Activated naive CD8-positive, alpha-beta T cell (primary cell): ENCODE results near the gene ITGB2.
A peak's percentile ranks its signal among the peaks of the same experiment; 100 is the strongest.

Experiments
- H3K27ac Mint-ChIP-seq: one replicate; pipeline ENCODE4 v1.8.0; 2021; ENCODE audit warnings: mixed read lengths
- H3K27me3 Mint-ChIP-seq: one replicate; pipeline ENCODE4 v1.8.0; 2021; ENCODE audit warnings: mixed read lengths
- H3K36me3 Mint-ChIP-seq: one replicate; pipeline ENCODE4 v1.8.0; 2021; ENCODE audit warnings: mixed read lengths
- H3K4me1 Mint-ChIP-seq: one replicate; pipeline ENCODE4 v1.8.0; 2021; ENCODE audit warnings: low read depth, mixed read lengths
- H3K4me3 Mint-ChIP-seq: one replicate; pipeline ENCODE4 v1.8.0; 2021; ENCODE audit warnings: mild to moderate bottlenecking, mixed read lengths
- H3K9me3 Mint-ChIP-seq: one replicate; pipeline ENCODE4 v1.8.0; 2021; ENCODE audit warnings: low read depth, mixed read lengths

The ITGB2 gene

DNA sequence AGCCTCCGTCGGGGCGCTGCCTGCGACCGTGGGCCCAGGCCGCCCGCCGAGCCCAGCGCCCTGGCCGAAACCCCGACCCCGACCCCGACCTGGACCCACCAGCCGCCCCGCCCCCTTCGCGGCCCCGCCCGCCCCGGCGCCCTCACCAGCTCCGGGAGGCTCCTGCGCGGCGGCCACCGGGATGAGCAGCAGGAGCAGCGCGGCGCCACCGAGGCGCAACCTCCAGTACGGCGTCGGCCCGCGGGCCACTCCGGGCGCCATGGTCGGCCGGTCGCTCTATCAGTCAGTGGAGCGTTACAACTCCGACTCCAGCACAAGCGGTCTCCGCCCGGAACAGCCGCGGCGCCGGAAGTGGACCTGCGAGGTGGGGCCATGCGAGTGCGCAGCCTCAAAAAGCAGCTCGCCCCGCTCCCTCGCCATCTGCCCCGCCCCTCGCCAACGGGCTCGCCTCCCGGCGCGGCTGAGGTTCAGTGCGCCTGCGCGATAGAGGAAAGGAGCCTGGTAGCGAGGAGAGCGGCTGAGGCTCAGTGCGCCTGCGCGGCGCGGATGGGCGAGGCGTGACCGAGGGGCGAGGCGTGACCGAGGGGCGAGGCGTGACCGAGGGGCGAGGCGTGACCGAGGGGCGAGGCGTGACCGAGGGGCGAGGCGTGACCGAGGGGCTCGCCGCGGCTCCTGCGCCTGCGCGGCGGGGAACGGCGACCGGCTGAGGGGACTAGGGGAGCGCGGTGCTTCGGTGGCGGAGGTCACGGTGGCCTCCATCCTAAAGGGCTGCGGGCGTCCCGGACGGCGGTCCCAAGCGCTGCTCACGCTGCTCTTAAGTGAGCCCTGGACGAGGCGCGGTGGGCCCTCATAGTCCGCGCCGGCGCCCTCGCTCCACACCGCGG is 47.1 kb downstream of the ITGB2 start, which contains the start of gene PTTG1IP:
Gene PTTG1IP, minus strand, starts transcription at position 335 of the 884 bp plus-strand sequence. Its CDS starts 74 bp downstream, at position 261.
- no peaks in the 10 kb centered on the region for H3K27me3 Mint-ChIP-seq
- peaks cover 55% of the 10 kb centered on the region for H3K4me1 Mint-ChIP-seq
- H3K4me3 Mint-ChIP-seq: peak within 1 kb of the TSS; percentile 93
- H3K27ac Mint-ChIP-seq: peak within 1 kb of the TSS; percentile 89
- peaks cover 3% of the 10 kb centered on the region for H3K36me3 Mint-ChIP-seq
- no peaks in the 10 kb centered on the region for H3K9me3 Mint-ChIP-seq

- Mint-ChIP-seq H3K9me3 (no peaks in the 10 kb centered on the region), H3K4me1 (peaks cover 63% of the 10 kb centered on the region), H3K27ac (peak overlapping the region; percentile 89), H3K36me3 (peaks cover 3% of the 10 kb centered on the region), H3K27me3 (no peaks in the 10 kb centered on the region), H3K4me3 (peak overlapping the region; percentile 93)
Measured at GRCh38 chr21:44872649-44873355, 47.9 kb downstream of the ITGB2 start.

DNA sequence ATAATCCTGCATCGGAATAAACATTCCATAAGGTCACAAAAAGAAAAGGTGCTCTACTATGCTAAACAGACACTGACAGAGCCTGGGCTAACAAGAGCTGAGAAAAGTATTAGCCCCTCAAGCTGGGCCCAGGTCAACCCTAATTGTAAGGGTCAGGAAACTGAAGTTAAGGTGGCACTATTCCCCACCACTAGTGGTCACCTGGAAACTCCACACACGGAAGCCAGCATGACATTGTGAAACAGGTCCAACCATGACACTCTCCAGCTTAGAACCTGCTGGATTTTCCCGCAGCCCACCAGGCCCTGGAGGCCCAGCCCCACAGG is 48.4 kb downstream of the ITGB2 start:
- Mint-ChIP-seq H3K9me3 (no peaks in the 10 kb centered on the region), H3K4me1 (peaks cover 68% of the 10 kb centered on the region), H3K36me3 (peaks cover 3% of the 10 kb centered on the region), H3K27ac (peak overlapping the region; percentile 89), H3K27me3 (no peaks in the 10 kb centered on the region), H3K4me3 (peak overlapping the region; percentile 93)

- Mint-ChIP-seq H3K9me3 (no peaks in the 10 kb centered on the region), H3K4me1 (peaks cover 74% of the 10 kb centered on the region), H3K36me3 (peaks cover 3% of the 10 kb centered on the region), H3K27me3 (no peaks in the 10 kb centered on the region), H3K27ac (peak overlapping the region; percentile 89), H3K4me3 (peak overlapping the region; percentile 93)
Measured at GRCh38 chr21:44871576-44872269, 49.0 kb downstream of the ITGB2 start.

DNA sequence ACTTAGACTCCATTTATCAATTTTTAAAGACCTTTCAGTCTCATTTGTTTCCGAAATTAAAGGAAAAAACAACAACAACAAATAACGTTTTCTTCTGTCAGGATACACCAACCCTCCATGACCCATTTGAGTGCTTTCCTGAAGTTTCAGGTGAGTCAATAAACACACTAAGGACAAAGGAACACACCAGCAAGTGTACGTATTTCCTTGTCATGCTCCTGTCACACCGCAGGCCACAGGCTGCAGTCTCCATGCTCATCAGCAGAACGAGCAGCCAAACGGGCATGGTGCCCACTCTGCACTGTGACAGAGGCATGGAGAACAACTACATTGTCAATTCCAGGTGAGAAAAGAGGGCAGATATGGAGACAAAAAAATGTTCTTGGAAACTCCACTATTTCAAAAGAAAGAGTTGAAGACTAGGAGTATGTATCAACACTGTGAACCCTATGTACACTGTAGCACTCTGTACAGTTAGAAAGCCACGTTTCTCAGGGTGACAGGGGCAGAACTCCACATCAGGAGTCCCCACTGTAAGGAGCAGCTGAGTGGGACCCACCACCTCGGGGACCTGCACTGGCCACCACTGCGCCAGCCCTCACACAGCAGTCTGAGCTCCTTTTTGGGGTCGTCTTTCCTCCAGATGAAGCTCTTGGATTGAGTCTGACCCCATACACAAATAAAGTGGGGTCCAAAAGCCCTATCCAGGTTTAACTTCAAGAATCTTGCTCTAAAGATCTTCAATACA is 49.8 kb downstream of the ITGB2 start:
- Mint-ChIP-seq H3K9me3 (no peaks in the 10 kb centered on the region), H3K4me1 (peaks cover 80% of the 10 kb centered on the region), H3K4me3 (peak overlapping the region; percentile 93), H3K27ac (peak overlapping the region; percentile 89), H3K36me3 (peaks cover 3% of the 10 kb centered on the region), H3K27me3 (no peaks in the 10 kb centered on the region)

DNA sequence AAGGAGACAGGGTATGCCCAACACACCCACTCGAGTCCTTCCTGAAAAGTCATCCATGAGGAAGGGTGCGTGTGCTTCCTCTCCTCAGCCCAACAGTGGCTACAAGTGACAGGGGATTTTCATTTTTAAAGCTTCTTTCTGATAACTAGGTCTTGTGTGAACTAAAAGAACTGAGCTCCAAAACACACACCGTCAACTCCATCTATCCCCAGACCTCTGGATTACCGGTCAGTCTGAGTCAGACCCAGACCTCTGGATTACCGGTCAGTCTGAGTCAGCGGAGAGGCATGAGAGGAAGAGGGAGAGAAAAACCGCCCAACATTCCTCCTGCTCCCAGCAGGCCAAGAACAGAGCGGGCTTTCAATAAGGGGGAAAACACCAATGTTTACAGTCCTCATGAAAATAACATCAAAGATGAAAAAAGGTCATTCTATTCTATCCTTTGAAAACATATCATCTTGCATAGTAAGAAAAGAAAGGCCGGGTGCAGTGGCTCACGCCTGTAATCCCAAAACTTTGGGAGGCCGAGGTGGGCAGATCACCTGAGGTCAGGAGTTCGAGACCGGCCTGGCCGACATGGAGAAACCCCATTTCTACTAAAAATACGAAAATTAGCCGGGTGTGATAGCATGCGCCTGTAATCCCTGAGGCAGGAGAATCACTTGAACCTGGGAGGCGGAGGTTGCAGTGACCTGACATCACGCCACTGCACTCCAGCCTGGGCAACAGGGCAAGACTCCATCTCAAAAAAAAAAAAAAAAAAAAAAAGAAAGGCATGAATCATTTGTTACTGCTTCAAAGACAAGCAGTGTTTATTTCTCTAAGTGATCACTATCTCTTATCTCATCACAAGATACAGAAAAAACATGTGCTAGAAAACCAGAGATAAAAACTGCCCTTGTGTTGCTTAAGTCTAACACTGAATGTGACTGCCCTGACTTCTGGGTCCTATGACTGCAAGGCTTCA is 50.6 kb downstream of the ITGB2 start:
- peak overlapping the region; percentile 83 for H3K4me3 Mint-ChIP-seq
- H3K27ac Mint-ChIP-seq: peak overlapping the region; percentile 81
- peaks cover 81% of the 10 kb centered on the region for H3K4me1 Mint-ChIP-seq
- no peaks in the 10 kb centered on the region for H3K27me3 Mint-ChIP-seq
- no peaks in the 10 kb centered on the region for H3K9me3 Mint-ChIP-seq
- H3K36me3 Mint-ChIP-seq: peaks cover 3% of the 10 kb centered on the region

DNA sequence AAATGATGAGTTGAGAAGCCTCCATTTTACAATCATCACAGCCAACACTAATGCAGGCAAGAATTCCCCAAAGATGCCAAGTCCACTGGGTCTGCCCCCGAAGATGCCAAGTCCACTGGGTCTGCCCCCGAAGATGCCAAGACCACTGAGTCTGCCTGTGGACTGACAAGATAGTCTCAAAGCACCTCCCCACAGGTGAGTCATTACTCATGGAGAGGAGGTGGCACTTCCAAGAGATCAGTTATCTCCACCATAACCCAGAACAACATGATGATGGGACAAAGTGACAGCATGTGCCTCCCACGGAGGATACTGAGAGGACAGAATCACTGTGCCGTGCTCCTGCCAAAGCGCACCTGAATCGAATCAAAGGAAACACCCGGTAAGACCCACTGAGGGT is 52.0 kb downstream of the ITGB2 start:
- Mint-ChIP-seq H3K4me3 (peak overlapping the region; percentile 78), H3K4me1 (peaks cover 78% of the 10 kb centered on the region), H3K36me3 (peaks cover 5% of the 10 kb centered on the region), H3K9me3 (no peaks in the 10 kb centered on the region), H3K27ac (peak overlapping the region; percentile 89), H3K27me3 (no peaks in the 10 kb centered on the region)

DNA sequence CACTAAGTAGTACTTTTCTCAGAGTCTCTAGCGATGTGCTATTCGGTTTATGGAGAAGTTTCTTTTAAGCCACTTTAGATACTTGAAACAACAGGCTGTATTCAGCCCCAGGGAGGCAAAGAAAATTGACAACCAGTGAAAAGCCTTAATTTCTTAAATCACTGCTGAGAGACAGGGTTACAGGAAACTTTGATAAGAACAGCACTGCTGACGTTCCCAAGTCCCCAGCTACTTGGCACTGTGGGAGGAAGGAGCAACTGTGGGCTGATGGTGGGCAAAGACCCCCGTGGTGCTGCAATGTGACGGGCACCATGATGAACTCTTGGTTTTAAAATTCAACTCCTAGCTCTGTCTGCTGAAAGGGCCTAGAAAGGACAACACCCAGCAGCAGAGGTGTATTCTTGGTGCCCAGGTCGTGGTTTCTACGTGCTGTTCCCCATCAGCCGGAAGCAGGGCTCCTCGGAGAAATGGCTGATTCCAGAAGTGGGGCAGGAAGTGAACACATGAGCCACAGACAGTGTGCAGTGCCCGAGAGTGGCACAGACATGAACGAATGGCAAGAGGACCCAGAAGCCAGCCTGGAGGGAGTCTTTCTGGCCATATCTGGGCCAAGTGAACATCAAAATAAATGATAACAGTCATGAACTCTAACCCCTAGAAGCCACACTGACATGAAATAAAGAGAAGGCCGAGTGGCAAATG is 52.5 kb downstream of the ITGB2 start:
- Mint-ChIP-seq H3K36me3 (peaks cover 8% of the 10 kb centered on the region), H3K27me3 (no peaks in the 10 kb centered on the region), H3K9me3 (no peaks in the 10 kb centered on the region), H3K27ac (peak overlapping the region; percentile 89), H3K4me1 (peaks cover 83% of the 10 kb centered on the region), H3K4me3 (peak overlapping the region; percentile 78)

DNA sequence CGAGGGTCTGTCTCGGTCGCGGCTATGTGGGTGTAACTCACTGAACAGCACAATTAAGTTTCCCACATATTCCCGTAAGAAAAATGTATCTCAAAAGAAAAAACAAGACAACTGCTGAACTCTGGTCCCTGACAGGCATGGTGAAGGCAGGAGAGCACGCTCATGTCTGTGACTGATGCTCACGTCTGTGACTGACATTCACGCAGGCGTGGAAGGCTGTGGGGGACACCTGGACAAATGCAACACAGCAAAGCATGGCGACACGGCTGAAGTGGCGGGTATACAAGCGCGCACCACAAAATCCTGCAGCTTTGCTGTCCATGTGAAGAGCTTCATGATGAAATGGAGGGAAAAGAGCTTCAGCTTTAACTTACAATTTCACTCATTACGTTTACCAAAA is 53.2 kb downstream of the ITGB2 start:
- Mint-ChIP-seq H3K27ac (peak overlapping the region; percentile 89), H3K4me3 (peak overlapping the region; percentile 78), H3K36me3 (peaks cover 8% of the 10 kb centered on the region)

DNA sequence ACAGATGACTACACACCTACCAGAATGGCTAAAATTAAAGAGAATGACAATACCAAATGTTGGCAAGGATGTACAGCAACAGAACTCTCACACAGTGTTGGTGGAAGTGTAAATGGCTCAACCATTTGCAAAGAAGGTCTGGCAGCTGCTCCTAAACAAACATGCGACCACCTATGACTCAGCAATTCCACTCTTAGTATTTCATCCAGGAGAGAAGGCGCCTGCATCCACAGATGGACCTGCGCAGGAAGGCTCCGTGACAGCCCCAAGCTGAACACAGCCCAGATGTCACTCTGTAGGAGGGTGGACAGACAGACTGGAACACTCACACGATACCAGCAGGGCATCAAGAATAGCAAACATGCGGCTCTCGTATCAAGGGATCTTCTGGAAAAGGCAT is 53.9 kb downstream of the ITGB2 start:
- Mint-ChIP-seq H3K4me3 (peak overlapping the region; percentile 60), H3K36me3 (peaks cover 8% of the 10 kb centered on the region)

More for the DNA sequence above, 53.2 kb downstream of the ITGB2 start:
- H3K27me3 Mint-ChIP-seq: no peaks in the 10 kb centered on the region
- H3K4me1 Mint-ChIP-seq: peaks cover 83% of the 10 kb centered on the region
- H3K9me3 Mint-ChIP-seq: no peaks in the 10 kb centered on the region

DNA sequence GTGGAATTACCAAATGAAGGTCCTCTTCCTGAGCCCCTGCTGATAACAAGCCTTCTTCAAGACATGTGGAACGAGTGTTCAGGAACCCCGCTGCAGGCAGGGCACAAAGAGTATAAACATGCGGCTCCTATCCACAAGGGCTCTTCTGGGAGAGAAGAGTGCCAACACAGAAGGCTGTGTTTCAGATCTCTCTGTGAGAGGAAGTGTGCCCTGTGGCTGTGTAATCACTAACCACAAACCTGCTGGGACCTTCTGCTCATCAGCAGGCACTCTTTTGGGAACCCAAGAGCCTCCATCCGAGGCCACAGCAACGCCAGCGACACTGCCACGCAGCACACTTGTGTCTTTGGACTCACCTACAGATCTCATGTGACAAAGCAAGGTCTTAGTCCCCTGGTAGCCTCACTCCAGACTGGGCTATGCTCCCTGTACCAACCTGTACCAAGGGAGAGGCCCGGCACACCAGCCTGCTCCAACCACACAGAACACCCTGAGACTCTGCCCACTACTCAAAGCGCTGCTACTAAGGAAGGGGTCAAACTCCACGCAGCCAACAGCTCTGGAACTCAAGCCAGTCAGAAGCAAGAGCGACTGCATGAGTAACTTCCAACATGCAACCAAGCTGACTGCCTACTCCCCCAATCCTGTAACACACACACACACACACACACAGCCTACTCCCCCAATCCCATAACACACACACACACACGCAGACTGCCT is 55.0 kb downstream of the ITGB2 start:
- Mint-ChIP-seq H3K9me3 (no peaks in the 10 kb centered on the region), H3K27ac (peak overlapping the region; percentile 87), H3K27me3 (no peaks in the 10 kb centered on the region), H3K36me3 (peaks cover 10% of the 10 kb centered on the region), H3K4me1 (peaks cover 77% of the 10 kb centered on the region), H3K4me3 (peak overlapping the region; percentile 63)

More for the DNA sequence above, 53.9 kb downstream of the ITGB2 start:
- Mint-ChIP-seq H3K27ac (peak overlapping the region; percentile 84), H3K27me3 (no peaks in the 10 kb centered on the region), H3K9me3 (no peaks in the 10 kb centered on the region), H3K4me1 (peaks cover 80% of the 10 kb centered on the region)

GRCh38 chr21:44862869-44863685 is 57.6 kb downstream of the ITGB2 start:
- H3K4me1 Mint-ChIP-seq: peaks cover 53% of the 10 kb centered on the region

More at GRCh38 chr21:44862869-44863685, 57.6 kb downstream of the ITGB2 start:
- Mint-ChIP-seq H3K9me3 (no peaks in the 10 kb centered on the region), H3K36me3 (peaks cover 7% of the 10 kb centered on the region), H3K4me3 (no peak overlapping the region), H3K27me3 (no peaks in the 10 kb centered on the region), H3K27ac (peak overlapping the region; percentile 16)
